Hepatocyte (in vitro differentiated cells): ENCODE measurements around the gene TPRX1.

Experiments
- CTCF ChIP-seq: fragments of 200-600 bp; sonication (generic); IDR thresholded peaks from 2 replicates; pipeline ENCODE4 v1.5.1; 2016; ENCODE audit warnings: antibody characterized with exemption, mild to moderate bottlenecking; ENCODE audit not compliant: poor library complexity
- EZH2 ChIP-seq: fragments of 200-600 bp; sonication (generic); IDR thresholded peaks from 2 replicates; pipeline ENCODE4 v1.6.1; 2016; ENCODE audit warnings: antibody characterized with exemption, mild to moderate bottlenecking, borderline replicate concordance
- EZH2phosphoT487 ChIP-seq: fragments of 200-600 bp; sonication (generic); IDR thresholded peaks from one replicate; pipeline ENCODE4 v1.6.1; 2018; ENCODE audit warnings: antibody characterized with exemption, mild to moderate bottlenecking, low read depth, moderate library complexity; ENCODE audit not compliant: unreplicated experiment, severe bottlenecking

- no peak for TF ChIP-seq CTCF
- TF ChIP-seq EZH2 = no peak
- TF ChIP-seq EZH2phosphoT487 = no peak
Observed at GRCh38 chr19:47761566-47761965, 42.8 kb downstream of the TPRX1 start.
